Smooth muscle cell (in vitro differentiated cells): ENCODE results near the gene LMNB1. TPM values are rescaled to one million over a fixed set of nuclear protein-coding genes. Genes with fewer than 3 reads are reported as not detected.
A peak's percentile ranks its signal among the peaks of the same experiment; 100 is the strongest.

ENCODE experiments used
- DNase-seq: peaks from one replicate; lab custom pipeline; 2025; ENCODE audit not compliant: unreplicated experiment; lab: John Stamatoyannopoulos, UW
- H2AFZ ChIP-seq: fragments of 200-600 bp; sonication (generic); 2 replicates; pipeline ENCODE4 v1.6.0; 2016; ENCODE audit warnings: antibody characterized with exemption, low read depth, mild to moderate bottlenecking
- H3F3A ChIP-seq: fragments of 200-600 bp; sonication (generic); 2 replicates; pipeline ENCODE4 v1.6.0; 2017; ENCODE audit warnings: antibody characterized with exemption, low read depth
- H3K27ac ChIP-seq: fragments of 200-600 bp; sonication (generic); 2 replicates; pipeline ENCODE4 v1.5.1; 2016; ENCODE audit warnings: low read depth, mild to moderate bottlenecking
- H3K27me3 ChIP-seq: fragments of 200-600 bp; sonication (generic); 2 replicates; pipeline ENCODE4 v1.6.1; 2016; ENCODE audit warnings: low read depth, mild to moderate bottlenecking
- H3K36me3 ChIP-seq: fragments of 200-600 bp; sonication (generic); 2 replicates; pipeline ENCODE4 v1.5.1; 2016; ENCODE audit warnings: low read depth
- H3K4me1 ChIP-seq: fragments of 200-600 bp; sonication (generic); 2 replicates; pipeline ENCODE4 v1.5.1; 2016; ENCODE audit warnings: low read depth
- H3K4me2 ChIP-seq: fragments of 200-600 bp; sonication (generic); 2 replicates; pipeline ENCODE4 v1.6.0; 2016; ENCODE audit warnings: mild to moderate bottlenecking
- H3K4me3 ChIP-seq: fragments of 200-600 bp; sonication (generic); 2 replicates; pipeline ENCODE4 v1.5.1; 2016; ENCODE audit warnings: mild to moderate bottlenecking
- H3K79me2 ChIP-seq: fragments of 200-600 bp; sonication (generic); 2 replicates; pipeline ENCODE4 v1.6.0; 2016; ENCODE audit warnings: low read depth, mild to moderate bottlenecking
- H3K9ac ChIP-seq: fragments of 200-600 bp; sonication (generic); 2 replicates; pipeline ENCODE4 v1.6.0; 2016; ENCODE audit warnings: low read depth
- H3K9me3 ChIP-seq: fragments of 200-600 bp; sonication (generic); replicated peaks from 2 replicates; pipeline ENCODE4 v1.5.1; 2016; ENCODE audit warnings: low read depth
- H4K20me1 ChIP-seq: fragments of 200-600 bp; sonication (generic); 2 replicates; pipeline ENCODE4 v1.6.0; 2016; ENCODE audit warnings: low read depth
- CTCF ChIP-seq: fragments of 200-600 bp; sonication (generic); IDR thresholded peaks from 2 replicates; pipeline ENCODE4 v1.5.1; 2017; ENCODE audit warnings: borderline replicate concordance, mild to moderate bottlenecking, antibody characterized with exemption; ENCODE audit not compliant: insufficient read depth, poor library complexity, severe bottlenecking
- WGBS: methylation state at CpG from one replicate; pipeline ENCODE4 v1.1.7; 2016; ENCODE audit warnings: low lambda C conversion rate; 5-methylcytosine and 5-hydroxymethylcytosine counted together
- polyA plus RNA-seq: library from polyadenylated mRNA; unstranded; fragments of >200 nt; fragmentation: Nextera tagmentation; extraction: Ambion mirVana; gene quantifications from 2 replicates; pipeline ENCODE4 v1.2.1, GENCODE V29; 2016
- total RNA-seq: library from RNA; depleted of rRNA; stranded (reverse); fragments of >200 nt; gene quantifications from 2 replicates; pipeline ENCODE4 v1.2.3, GENCODE V29; 2014

Gene LMNB1
- total and polyA plus RNA-seq, 2 experiments from 2014 or later, result 8.4 to 32.5 TPM

DNA sequence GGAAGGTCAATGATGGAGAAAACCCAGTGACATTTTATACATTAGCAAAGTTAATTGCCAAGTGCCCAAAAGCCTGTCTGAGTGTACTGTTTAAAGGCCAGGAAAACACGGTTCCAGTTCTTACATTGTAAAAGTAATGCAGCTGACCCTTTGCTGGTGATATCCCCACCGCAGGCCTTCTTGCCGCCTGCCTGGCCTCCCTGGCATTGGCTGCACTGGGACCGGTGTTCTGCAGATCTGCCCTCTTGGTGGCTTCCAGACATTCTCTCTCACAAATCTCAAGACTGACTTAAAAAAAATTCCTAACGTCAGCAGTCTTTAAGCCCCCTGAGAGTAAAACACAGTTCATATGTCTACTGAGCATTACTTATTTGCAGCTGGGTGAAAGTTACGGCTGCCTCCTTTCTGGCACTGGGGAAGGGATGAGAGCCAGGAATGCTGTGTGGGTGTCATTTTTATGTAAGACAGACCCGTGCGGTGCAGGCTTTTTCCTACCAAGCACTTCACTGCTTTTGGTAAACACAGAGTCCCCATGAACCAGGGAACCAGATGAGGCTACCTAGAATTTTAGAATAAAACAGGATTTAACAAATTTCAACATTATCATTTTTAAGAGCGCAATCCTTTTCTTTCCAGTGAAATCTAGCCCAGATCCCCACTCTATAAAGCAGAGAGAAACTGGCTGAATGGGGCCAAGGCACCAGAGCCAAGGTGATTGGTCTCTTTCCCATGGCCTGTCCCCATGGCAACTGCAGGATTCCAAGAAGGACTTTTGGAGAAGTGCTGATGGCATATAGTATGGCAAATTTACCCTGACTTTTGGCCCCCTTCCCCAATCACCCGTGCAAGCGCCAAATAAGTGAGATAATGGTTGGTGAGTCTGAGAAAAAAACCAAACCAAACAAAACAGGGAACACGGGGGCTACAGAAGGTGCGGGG is 80.8 kb downstream of the LMNB1 start:
- Histone ChIP-seq H3K9me3 (no peaks in the 10 kb centered on the region), H3K4me2 (peak overlapping the region; percentile 19), H4K20me1 (no peaks in the 10 kb centered on the region), H3K27me3 (no peaks in the 10 kb centered on the region), H3K4me3 (no peak overlapping the region), H3K79me2 (no peaks in the 10 kb centered on the region), H3K4me1 (peaks cover 4% of the 10 kb centered on the region), H3F3A (peaks cover 6% of the 10 kb centered on the region), H2AFZ (no peak overlapping the region), H3K36me3 (no peaks in the 10 kb centered on the region), H3K27ac (peak overlapping the region; percentile 17), H3K9ac (no peak overlapping the region)
- DNase-seq, result no peak
- 43% methylated on average over 13 of the region's 13 CpGs for WGBS
- TF ChIP-seq CTCF, result no peak

DNA sequence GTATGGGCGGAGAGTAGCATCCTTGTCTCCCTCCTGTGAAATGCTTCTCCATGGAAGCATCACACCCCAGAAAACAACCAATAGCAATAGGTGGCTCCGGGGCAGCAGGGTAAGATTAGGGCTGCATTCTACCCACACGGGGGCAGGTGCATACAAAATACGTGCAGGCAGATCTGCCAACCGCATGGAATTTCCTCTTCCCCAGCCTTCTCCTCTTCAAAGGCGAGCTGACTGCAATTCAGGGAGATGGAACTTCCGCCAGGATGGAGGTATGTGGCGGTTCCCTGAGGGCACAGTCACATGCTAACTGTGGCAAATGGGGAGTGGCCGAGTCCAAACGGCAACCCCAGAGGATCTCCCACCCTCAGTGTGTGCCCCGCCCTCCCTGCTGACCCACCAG is 81.5 kb downstream of the LMNB1 start:
- H2AFZ ChIP-seq, result no peak overlapping the region
- 60% methylated on average over 11 of the region's 11 CpGs for WGBS
- no peak for DNase-seq

DNA sequence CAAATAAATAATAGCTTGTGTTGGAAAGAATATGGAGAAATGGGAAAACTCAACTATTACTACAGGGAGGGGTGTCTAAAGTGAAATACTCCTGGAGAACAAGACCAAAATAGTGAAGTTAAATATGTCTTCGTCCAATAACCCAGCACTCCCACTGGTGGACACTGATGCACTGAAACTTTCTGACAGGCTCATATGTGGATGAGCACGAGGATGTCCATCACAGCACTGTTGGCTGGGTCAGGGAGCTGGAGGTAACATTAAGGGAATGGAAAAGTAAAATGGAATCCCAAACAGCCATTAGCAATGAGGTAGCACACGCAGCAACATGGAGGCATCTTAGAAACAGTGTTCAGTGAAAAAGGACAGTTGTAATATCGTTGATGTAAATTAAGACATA is 86.5 kb downstream of the LMNB1 start:
- no peaks in the 10 kb centered on the region for H3K79me2 ChIP-seq
- H3F3A ChIP-seq, result no peaks in the 10 kb centered on the region
- no peaks in the 10 kb centered on the region for H3K9me3 ChIP-seq
- no peak overlapping the region for H2AFZ ChIP-seq
- no peak overlapping the region for H3K4me3 ChIP-seq
- no peaks in the 10 kb centered on the region for H3K27me3 ChIP-seq
- no peaks in the 10 kb centered on the region for H3K36me3 ChIP-seq
- peaks cover 4% of the 10 kb centered on the region for H3K4me1 ChIP-seq
- H3K4me2 ChIP-seq, result no peak overlapping the region
- H3K27ac ChIP-seq, result no peak overlapping the region
- no peak for DNase-seq
- no peaks in the 10 kb centered on the region for H4K20me1 ChIP-seq
- no peak for TF ChIP-seq CTCF
- H3K9ac ChIP-seq, result no peak overlapping the region
- WGBS, result over 99% methylated on average over 4 of the region's 4 CpGs

More for the DNA sequence above, 81.5 kb downstream of the LMNB1 start:
- no peaks in the 10 kb centered on the region for H3K36me3 ChIP-seq
- H3K4me2 ChIP-seq, result peak overlapping the region; percentile 19
- peaks cover 6% of the 10 kb centered on the region for H3F3A ChIP-seq
- no peaks in the 10 kb centered on the region for H3K79me2 ChIP-seq
- H3K4me3 ChIP-seq, result no peak overlapping the region
- H3K9me3 ChIP-seq, result no peaks in the 10 kb centered on the region
- H3K9ac ChIP-seq, result no peak overlapping the region
- no peak overlapping the region for H3K27ac ChIP-seq
- H3K27me3 ChIP-seq, result no peaks in the 10 kb centered on the region
- H3K4me1 ChIP-seq, result peaks cover 4% of the 10 kb centered on the region
- no peaks in the 10 kb centered on the region for H4K20me1 ChIP-seq
- peak; percentile 13 for TF ChIP-seq CTCF
